Lower leg skin (tissue), 4 donors: ENCODE measurements around the gene ZBTB7B. TPM values are rescaled to one million over a fixed set of nuclear protein-coding genes. Genes with fewer than 3 reads are reported as not detected.

ENCODE experiments used
- DNase-seq, 2 donors: peaks; one replicate each; pipeline ENCODE4 v3.0.0-alpha.2; 2019; ENCODE audit warnings: low spot score in 2 of 2
- H3K4me3 ChIP-seq: fragments of 200-600 bp; sonication (generic); 2 replicates; pipeline ENCODE4 v1.5.1; 2017; ENCODE audit warnings: mild to moderate bottlenecking, low read depth; ENCODE audit not compliant: poor library complexity, severe bottlenecking
- POLR2A ChIP-seq, 2 donors: fragments of 450-650 bp; IDR thresholded peaks; one replicate each; pipeline ENCODE4 v1.6.1; 2016 to 2017; ENCODE audit warnings: antibody characterized with exemption in 2 of 2, mild to moderate bottlenecking in 1 of 2, moderate library complexity in 1 of 2
- WGBS, 2 donors: methylation state at CpG; one replicate each; pipeline ENCODE4 v1.1.5; 2018; 5-methylcytosine and 5-hydroxymethylcytosine counted together
- intact Hi-C: fragments of 100-400 bp; cut with DNase I; formaldehyde crosslinking; loops from one replicate; pipeline ENCODE4 v1.15.0; 2023; ENCODE audit warnings: low total_unique reads
- total RNA-seq, 4 donors: library from RNA; depleted of rRNA; stranded (reverse); fragments of >200 nt; gene quantifications; one replicate each; pipeline ENCODE4 v1.1.0, GENCODE V29; 2016
- TF ChIP-seq, protein P1 (sequence below), 3 donors: fragments of 450-650 bp; IDR thresholded peaks; one replicate each; pipeline ENCODE4 v1.5.1; 2016; ENCODE audit warnings: antibody characterized with exemption in 3 of 3, mild to moderate bottlenecking in 3 of 3, moderate library complexity in 2 of 3

Gene ZBTB7B
- total RNA-seq, 4 donors from 2014 or later, result 270 to 295 (median 286) TPM

DNA sequence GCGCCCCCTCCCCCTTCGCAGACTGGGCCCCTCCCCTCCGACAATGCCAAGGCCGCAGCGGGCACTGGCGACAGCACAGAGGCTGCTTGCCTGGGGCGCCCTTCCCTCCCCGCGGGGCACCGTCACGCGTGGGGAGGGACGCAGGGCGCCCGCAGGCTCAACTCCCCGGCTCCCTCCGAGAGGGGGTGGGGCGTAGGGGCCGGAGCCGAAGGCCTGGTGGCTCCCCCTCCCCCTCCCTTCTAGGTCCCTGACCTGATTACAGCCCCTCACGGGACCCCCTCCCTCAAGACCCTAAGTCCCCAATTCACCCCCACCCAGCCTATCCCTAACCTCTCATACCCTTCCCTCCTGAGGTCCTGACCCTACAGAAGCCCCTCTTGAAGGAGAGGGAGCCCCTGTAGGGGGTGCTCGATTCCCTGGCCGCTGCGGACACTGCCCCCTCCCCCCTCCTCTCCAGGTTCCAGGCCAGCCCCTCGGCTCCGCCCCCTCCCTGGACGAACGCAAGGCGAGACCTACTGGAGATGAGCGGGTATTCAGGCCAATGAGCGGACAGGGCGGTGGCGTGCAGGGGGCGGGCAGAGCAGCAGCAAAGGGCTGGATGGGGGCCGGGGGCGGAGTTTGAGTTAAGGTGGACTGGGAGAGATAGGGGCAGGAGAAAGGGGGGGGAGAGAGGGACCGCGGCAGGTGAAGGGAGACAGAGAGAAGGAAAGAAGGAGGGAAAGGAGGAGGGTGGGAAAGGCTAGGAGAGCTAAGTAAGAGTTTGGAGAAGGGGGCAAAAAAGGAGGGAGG is 733 bp upstream of the ZBTB7B start:
- TF ChIP-seq POLR2A (IDR thresholded peaks at IDR 0.05), result no peak
- TF ChIP-seq, protein P1, sequence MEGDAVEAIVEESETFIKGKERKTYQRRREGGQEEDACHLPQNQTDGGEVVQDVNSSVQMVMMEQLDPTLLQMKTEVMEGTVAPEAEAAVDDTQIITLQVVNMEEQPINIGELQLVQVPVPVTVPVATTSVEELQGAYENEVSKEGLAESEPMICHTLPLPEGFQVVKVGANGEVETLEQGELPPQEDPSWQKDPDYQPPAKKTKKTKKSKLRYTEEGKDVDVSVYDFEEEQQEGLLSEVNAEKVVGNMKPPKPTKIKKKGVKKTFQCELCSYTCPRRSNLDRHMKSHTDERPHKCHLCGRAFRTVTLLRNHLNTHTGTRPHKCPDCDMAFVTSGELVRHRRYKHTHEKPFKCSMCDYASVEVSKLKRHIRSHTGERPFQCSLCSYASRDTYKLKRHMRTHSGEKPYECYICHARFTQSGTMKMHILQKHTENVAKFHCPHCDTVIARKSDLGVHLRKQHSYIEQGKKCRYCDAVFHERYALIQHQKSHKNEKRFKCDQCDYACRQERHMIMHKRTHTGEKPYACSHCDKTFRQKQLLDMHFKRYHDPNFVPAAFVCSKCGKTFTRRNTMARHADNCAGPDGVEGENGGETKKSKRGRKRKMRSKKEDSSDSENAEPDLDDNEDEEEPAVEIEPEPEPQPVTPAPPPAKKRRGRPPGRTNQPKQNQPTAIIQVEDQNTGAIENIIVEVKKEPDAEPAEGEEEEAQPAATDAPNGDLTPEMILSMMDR (IDR thresholded peaks at IDR 0.05), result no peak
- WGBS, 2 donors, result 0 to 1% methylated on average over 12 to 25 of the region's 38 CpGs
- intact Hi-C loops, result no loop called here

DNA sequence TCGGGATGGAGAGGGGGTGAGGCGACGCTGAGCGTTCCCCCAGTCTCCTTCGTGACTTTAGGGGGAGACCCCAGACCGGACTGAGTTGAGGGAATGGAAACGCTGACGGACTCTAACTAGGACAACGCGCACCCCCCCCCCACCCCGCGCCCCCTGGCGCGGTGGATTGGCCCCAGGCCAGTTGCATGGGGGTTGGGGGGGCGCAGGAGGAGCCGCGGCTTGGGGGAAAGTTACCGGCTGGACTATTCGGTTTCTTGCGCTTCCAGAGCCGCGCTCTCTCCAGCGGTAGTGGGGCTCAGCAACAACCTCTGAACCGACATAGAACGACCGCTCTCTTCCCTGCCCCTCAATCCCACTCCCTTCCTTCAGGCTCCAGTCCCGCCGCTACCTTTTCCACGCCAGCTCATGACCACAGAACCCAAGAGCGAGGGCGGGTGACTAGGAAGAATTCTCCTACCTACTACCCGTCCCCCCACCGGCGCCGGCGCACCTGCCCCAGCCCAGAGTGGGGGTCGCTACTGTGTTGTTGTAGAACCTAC is 694 bp downstream of the ZBTB7B start:
- peak overlapping the region; percentile 66 for H3K4me3 ChIP-seq
- DNase-seq, result peak in 1 of 2 donors; percentile 86
- intact Hi-C loops, result no loop called here
- TF ChIP-seq, protein P1 (IDR thresholded peaks at IDR 0.05), result no peak
- no peak for TF ChIP-seq POLR2A (IDR thresholded peaks at IDR 0.05)
- WGBS, 2 donors, result 0 to 1% methylated on average over 31 to 37 of the region's 37 CpGs

More for the DNA sequence above, 733 bp upstream of the ZBTB7B start:
- peak overlapping the region; percentile 38 for H3K4me3 ChIP-seq
- peak; percentile 100 for DNase-seq

DNA sequence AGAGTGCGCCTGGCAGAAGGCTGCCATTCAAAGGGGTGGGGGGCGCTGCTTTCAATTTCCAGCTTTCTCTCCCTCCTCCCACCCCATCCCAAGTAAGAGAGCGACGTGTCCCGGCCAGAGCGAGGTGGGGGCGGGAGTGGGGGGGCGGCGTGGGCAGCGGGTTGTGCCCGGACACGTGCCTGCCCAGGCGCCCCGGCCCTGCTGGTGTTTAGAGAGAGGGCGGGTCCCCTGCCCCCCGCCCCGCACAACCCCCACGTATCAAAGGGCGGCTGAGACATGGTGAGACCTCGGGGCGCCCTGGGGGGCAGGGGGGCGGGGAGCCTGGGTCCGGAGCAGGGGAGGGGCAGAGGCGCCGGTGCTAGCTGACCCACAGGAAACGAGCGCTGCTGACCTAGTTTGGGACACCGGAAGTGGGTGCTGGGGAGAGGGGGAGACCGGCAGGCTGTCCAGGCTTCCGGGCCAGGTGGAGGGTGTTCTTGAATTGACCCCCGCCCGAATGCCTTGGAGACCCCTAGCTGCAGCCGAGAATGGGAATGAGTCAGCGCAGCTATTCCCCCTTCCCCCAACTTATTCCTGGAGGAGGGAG is 1.3 kb downstream of the ZBTB7B start:
- WGBS, 2 donors, result 1% methylated on average over 15 of the region's 34 CpGs
- peak in 1 of 2 donors; percentile 95 for DNase-seq
- no peak for TF ChIP-seq POLR2A (IDR thresholded peaks at IDR 0.05)
- TF ChIP-seq, protein P1 (IDR thresholded peaks at IDR 0.05), result no peak
- intact Hi-C loops, result no loop called here
- peak overlapping the region; percentile 66 for H3K4me3 ChIP-seq

DNA sequence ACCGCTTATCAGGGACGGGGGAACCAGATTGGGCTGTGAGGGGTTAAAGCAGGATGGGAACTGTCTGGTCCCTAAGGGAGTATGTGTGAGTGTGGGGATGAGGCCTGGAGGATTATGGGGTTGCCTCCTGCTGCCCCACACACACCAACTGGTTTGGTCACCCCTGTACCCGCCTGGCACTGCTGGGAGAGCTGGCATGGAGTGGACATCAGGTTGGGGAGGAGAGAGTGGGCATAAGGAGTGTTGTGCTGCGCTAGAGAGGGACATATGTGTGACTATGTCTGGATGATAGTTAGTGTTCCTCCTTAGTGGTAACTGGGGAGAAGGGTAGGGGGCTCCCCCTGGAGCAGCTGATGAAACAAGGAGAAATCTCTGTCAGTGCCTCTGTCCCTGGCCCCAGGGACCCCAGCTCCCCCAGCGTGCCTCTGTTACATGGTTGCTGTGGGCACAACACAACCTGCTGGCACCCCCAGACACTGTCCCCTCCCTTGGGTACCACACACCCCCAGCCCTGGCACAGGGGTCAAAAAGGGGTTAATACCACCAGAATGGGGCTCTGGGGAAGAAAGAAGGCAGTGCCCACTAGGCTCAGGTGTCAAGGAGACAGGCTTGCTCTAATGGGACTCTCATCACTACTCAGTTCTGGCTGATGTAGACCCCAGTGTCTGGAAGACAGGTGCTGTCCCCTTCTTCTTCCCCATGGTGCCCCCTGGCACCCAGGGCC is 1.9 kb downstream of the ZBTB7B start:
- intact Hi-C loops, result no loop called here
- TF ChIP-seq, protein P1 (IDR thresholded peaks at IDR 0.05), result no peak
- TF ChIP-seq POLR2A (IDR thresholded peaks at IDR 0.05), result no peak
- DNase-seq, result peak in 1 of 2 donors; percentile 86
- peak overlapping the region; percentile 66 for H3K4me3 ChIP-seq
- 16 to 19% methylated on average over 5 of the region's 5 CpGs for WGBS, 2 donors

DNA sequence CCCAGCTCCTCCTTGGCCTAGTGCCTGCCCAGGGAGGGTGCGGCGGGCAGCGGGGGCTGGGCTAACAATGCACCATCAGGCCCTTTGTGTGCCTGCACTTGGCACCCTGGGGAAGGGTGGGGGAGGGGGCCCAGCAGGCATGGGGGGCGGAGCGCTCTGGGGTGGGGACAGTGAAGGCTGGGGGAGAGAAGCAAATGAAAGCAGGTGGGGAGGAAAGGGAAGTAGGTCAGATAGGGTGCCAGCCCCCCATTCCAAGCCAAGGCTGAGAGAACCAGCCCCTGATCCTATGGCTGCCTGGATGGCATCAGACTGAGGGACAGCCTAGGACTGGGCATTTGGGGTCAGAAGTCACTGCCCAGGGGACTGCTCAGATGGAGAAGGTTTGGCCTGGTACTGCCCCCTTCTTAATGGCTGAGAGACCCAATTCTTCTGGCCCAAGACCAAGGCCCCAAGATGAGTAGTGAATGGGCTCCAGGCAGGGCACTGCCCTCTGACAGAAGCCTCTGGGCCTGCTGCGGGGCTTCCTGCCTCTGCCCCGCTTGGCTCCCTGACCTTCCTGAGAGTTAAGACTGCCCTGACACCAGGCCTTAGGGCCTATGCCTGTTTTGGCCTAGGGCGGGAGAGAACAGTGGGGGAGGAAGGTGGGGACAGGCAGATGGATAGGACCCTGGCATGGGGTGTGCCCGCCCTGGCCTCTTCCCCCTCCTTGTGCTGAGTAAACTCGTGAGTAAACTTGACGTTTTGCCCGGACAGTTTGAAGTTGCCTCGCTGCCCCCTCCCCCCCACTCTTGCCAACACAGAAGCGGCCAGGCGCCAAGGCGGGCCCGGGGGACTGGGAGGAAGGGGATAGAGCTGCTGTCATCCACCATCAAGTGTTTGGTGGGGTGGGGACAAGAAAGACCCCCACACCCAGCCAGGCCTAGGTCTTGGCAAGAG is 2.7 kb downstream of the ZBTB7B start:
- intact Hi-C loops, result no loop called here
- no peak overlapping the region for H3K4me3 ChIP-seq
- TF ChIP-seq, protein P1 (IDR thresholded peaks at IDR 0.05), result no peak
- TF ChIP-seq POLR2A (IDR thresholded peaks at IDR 0.05), result no peak
- 15 to 19% methylated on average over 15 to 17 of the region's 17 CpGs for WGBS, 2 donors
- peak; percentile 73 to 94 for DNase-seq
